Colonic mucosa (tissue), 4 donors: ENCODE measurements around the gene NKX2-1. TPM values are rescaled to one million over a fixed set of nuclear protein-coding genes. Genes with fewer than 3 reads are reported as not detected.

ENCODE experiments used
- DNase-seq: peaks from one replicate; pipeline ENCODE4 v3.0.0-alpha.2; 2020
- H3K27ac ChIP-seq: fragments of 200-600 bp; one replicate; pipeline ENCODE4 v1.8.0; 2021
- H3K27me3 ChIP-seq: fragments of 200-600 bp; one replicate; pipeline ENCODE4 v1.8.0; 2021
- H3K36me3 ChIP-seq: fragments of 200-600 bp; one replicate; pipeline ENCODE4 v1.8.0; 2021
- H3K4me1 ChIP-seq: fragments of 200-600 bp; one replicate; pipeline ENCODE4 v1.8.0; 2021; ENCODE audit warnings: mild to moderate bottlenecking
- H3K4me3 ChIP-seq: fragments of 200-600 bp; one replicate; pipeline ENCODE4 v1.8.0; 2021
- H3K9ac ChIP-seq, 2 donors: one replicate each; pipeline ENCODE4 v1.7.0; 2013; ENCODE audit warnings: control low read depth in 2 of 2, low read depth in 2 of 2, low read length in 2 of 2
- H3K9me3 ChIP-seq: fragments of 200-600 bp; one replicate; pipeline ENCODE4 v1.8.0; 2021
- CTCF ChIP-seq: fragments of 200-600 bp; IDR thresholded peaks from one replicate; pipeline ENCODE4 v1.8.0; 2022; ENCODE audit warnings: antibody characterized with exemption, mild to moderate bottlenecking
- intact Hi-C: fragments of 100-400 bp; cut with DNase I; formaldehyde crosslinking; loops from one replicate; pipeline ENCODE4 v1.14.1; 2022
- total RNA-seq, 2 donors: library from RNA; stranded (reverse); fragmentation: NEBNext Ultra II Directional in 1 of 2; extraction: Animal tissue kit (Norgen Biotek cat#: 25700) in 1 of 2; gene quantifications; one replicate each; pipeline ENCODE4 v1.2.1, GENCODE V29; 2021
- donor health status: healthy.
- donor health status: DM: no; HTN: no; CAD: no.
- donor health status: DM: no; HTN: no; CAD: no.

Gene NKX2-1
- total RNA-seq, 2 donors from 2014 or later, result 0.32 TPM; not detected in 1

GRCh38 chr14:36508418-36509068 is 11.5 kb downstream of the NKX2-1 start:
- TF ChIP-seq CTCF, result no peak
- no peak overlapping the region for H3K27ac ChIP-seq
- H3K36me3 ChIP-seq, result no peaks in the 10 kb centered on the region
- DNase-seq, result no peak
- no peaks in the 10 kb centered on the region for H3K9me3 ChIP-seq
- no peaks in the 10 kb centered on the region for H3K4me1 ChIP-seq
- intact Hi-C loops, result no loop called here
- H3K4me3 ChIP-seq, result no peak overlapping the region
- peaks cover 95% of the 10 kb centered on the region for H3K27me3 ChIP-seq
- no peak overlapping the region for H3K9ac ChIP-seq

- no peak overlapping the region for H3K27ac ChIP-seq
- no peak overlapping the region for H3K9ac ChIP-seq
- no peak for TF ChIP-seq CTCF
- H3K27me3 ChIP-seq, result peaks cover 95% of the 10 kb centered on the region
- H3K9me3 ChIP-seq, result no peaks in the 10 kb centered on the region
- no peaks in the 10 kb centered on the region for H3K4me1 ChIP-seq
- intact Hi-C loops, result no loop called here
- H3K4me3 ChIP-seq, result no peak overlapping the region
- DNase-seq, result no peak
- no peaks in the 10 kb centered on the region for H3K36me3 ChIP-seq
Measured at GRCh38 chr14:36507847-36508417, 12.1 kb downstream of the NKX2-1 start.

- TF ChIP-seq CTCF, result no peak
- no peak for DNase-seq
- H3K9ac ChIP-seq, result no peak overlapping the region
- H3K27ac ChIP-seq, result no peak overlapping the region
- no peak overlapping the region for H3K4me3 ChIP-seq
- no peaks in the 10 kb centered on the region for H3K9me3 ChIP-seq
- H3K27me3 ChIP-seq, result peaks cover 94% of the 10 kb centered on the region
- intact Hi-C loops, result no loop called here
- H3K36me3 ChIP-seq, result no peaks in the 10 kb centered on the region
- H3K4me1 ChIP-seq, result no peaks in the 10 kb centered on the region
Measured at GRCh38 chr14:36506732-36507614, 13.1 kb downstream of the NKX2-1 start.

- peaks cover 96% of the 10 kb centered on the region for H3K27me3 ChIP-seq
- H3K4me3 ChIP-seq, result no peak overlapping the region
- intact Hi-C loops, result no loop called here
- no peak for DNase-seq
- H3K9me3 ChIP-seq, result no peaks in the 10 kb centered on the region
- H3K9ac ChIP-seq, result no peak overlapping the region
- no peaks in the 10 kb centered on the region for H3K36me3 ChIP-seq
- no peaks in the 10 kb centered on the region for H3K4me1 ChIP-seq
- TF ChIP-seq CTCF, result no peak
- no peak overlapping the region for H3K27ac ChIP-seq
Measured at GRCh38 chr14:36505892-36506731, 13.9 kb downstream of the NKX2-1 start.

- no peak for DNase-seq
- Histone ChIP-seq H3K9me3 (no peaks in the 10 kb centered on the region), H3K9ac (no peak overlapping the region), H3K27me3 (peaks cover 93% of the 10 kb centered on the region), H3K4me3 (no peak overlapping the region), H3K36me3 (no peaks in the 10 kb centered on the region), H3K4me1 (no peaks in the 10 kb centered on the region), H3K27ac (no peak overlapping the region)
- no peak for TF ChIP-seq CTCF
- intact Hi-C loops, result no loop called here
Measured at GRCh38 chr14:36505181-36505815, 14.7 kb downstream of the NKX2-1 start.
